H4 (cell line): ENCODE results near the gene POMGNT2. TPM values are rescaled to one million over a fixed set of nuclear protein-coding genes. Genes with fewer than 3 reads are reported as not detected.
"Not testable (repeated sequence)": the region's sequence is repeated elsewhere in the genome, so short reads cannot be mapped to it uniquely, and the experiment has no call there.

Source experiments
- DNase-seq: peaks from one replicate; pipeline ENCODE4 v3.0.0-alpha.2; 2015; ENCODE audit warnings: low spot score
- total RNA-seq: library from RNA; depleted of rRNA; stranded (reverse); fragments of >200 nt; shearing (Covaris generic); gene quantifications from 2 replicates; pipeline ENCODE4 v1.2.3, GENCODE V29; 2014

POMGNT2 gene
- total RNA-seq, 1 experiment from 2014 or later, result 13.5 TPM

GRCh38 chr3:43075904-43076661 lies 29.8 kb downstream of the POMGNT2 start:
- DNase-seq, result no peak

GRCh38 chr3:43074901-43075689 lies 30.8 kb downstream of the POMGNT2 start:
- no peak for DNase-seq

DNA sequence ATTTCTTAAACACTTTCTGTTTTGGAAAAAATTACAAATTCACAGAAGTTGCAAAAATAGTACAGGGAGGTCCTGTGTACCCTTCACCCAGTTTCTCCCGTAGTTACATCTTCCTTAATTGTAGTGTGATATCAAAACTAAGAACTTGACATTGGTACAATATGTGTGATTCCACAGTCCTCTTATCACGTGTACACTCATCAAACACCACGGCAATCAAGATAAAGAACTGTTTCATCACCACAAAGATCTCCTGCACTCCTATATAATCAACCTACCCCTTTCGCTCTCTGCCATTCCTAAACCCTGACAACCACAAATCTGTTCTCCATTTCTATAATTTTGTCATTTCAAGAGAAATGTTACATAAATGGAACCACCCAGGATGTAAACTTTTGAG lies 31.4 kb downstream of the POMGNT2 start:
- DNase-seq, result no peak

DNA sequence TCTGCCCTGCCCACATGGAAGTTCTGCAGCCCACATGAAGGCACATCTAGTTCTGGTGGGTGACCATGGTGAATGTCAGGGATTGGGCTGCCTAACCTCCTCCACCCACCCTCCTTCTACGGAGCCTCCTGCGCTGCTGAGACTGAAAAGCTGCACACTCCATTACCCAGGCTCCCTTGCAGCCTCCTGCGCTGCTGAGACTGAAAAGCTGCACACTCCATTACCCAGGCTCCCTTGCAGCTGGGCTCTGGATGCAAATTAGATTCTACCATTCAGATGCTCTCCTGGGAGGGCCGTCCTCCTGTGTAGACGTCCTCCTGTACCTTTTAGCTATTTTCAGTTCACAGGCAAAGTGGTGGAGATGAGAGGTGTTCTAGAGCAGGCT lies 32.1 kb downstream of the POMGNT2 start:
- no peak for DNase-seq

- no peak for DNase-seq
Observed at GRCh38 chr3:43073116-43073835, 32.6 kb downstream of the POMGNT2 start.

DNA sequence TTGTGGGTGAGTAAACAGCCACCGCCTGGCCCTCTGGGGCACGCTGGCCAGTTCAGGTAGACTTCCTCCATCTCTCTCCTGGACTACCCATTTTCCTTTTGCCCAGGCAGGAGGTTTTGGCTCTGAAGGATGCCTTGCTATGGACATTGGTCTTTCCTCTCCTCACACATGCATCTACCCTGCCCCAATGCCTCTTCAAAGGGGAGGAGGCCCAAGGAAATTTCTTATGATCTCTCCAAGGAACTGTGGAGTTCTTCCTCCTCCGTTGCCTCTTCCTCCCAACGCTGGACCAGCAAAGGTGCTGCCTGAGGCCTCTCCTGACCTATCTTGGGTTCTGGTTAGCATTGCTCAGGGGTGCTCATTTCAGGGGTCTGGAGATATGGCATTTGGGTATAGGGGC lies 33.5 kb downstream of the POMGNT2 start:
- no peak for DNase-seq

- DNase-seq, result no peak
Observed at GRCh38 chr3:43071313-43071893, 34.5 kb downstream of the POMGNT2 start.

GRCh38 chr3:43070670-43071069 lies 35.2 kb downstream of the POMGNT2 start:
- DNase-seq, result not testable (repeated sequence)

GRCh38 chr3:43063114-43063513 lies 42.8 kb downstream of the POMGNT2 start:
- no peak for DNase-seq

GRCh38 chr3:43062564-43063040 lies 43.3 kb downstream of the POMGNT2 start:
- no peak for DNase-seq

- no peak for DNase-seq
Observed at GRCh38 chr3:43062040-43062563, 43.8 kb downstream of the POMGNT2 start.

DNA sequence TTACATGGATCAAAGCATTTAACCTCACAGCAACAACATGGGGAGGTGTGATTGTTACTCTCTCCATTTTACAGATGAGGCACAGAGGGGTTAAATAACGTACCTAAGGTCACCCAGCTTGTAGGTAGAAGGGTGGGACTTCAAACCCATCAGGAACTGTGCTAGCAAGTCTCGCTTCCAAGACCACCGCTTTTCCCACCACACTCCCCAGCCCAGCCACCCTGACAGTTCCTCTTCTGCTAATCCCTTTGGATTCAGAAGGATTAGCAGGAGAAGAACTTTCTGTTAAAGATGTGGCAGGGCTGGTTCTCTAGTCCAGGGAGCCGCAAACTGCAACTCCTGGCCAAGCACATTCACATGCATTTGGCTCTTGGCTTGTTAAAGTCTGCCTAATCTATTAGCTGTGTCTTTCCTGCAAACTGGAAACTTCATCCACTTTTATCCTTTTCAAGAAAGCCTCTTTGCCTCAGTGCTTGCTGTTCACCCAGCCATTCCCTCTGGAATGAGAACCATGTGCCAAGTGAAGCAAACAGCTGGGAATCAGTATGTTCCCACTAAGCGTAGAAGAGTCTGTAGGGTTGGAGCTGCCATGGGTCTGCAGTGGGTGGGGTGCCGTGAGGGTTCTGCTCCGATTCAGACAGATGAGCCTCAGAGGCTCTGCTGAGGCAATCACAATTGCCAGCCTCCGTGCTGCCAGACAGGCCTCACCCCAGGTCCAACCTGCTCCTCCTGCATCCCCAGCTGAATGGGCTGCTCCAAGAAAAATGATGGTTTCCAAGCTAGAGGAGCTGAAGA lies 44.6 kb downstream of the POMGNT2 start:
- no peak for DNase-seq

DNA sequence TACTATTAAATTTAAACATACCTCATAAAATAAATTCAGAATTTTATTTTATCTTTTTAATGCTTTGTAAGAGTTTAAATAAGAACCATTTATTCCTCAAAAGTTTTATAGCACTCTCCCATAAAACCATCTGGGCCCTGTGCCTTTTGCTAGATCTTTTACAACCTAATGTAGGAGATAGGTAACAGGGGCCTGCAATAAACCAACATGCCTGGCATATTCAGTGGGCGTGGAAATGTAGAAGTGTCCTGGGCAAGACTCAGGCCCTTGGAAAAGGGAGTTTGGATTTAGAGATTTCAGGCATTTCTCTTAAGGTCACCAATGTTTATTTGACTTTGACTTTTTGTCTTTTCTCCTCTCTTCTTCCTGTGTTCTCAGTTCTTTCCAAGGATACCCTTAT lies 46.4 kb downstream of the POMGNT2 start:
- DNase-seq, result no peak

GRCh38 chr3:43055806-43056770 lies 49.8 kb downstream of the POMGNT2 start:
- DNase-seq, result no peak

DNA sequence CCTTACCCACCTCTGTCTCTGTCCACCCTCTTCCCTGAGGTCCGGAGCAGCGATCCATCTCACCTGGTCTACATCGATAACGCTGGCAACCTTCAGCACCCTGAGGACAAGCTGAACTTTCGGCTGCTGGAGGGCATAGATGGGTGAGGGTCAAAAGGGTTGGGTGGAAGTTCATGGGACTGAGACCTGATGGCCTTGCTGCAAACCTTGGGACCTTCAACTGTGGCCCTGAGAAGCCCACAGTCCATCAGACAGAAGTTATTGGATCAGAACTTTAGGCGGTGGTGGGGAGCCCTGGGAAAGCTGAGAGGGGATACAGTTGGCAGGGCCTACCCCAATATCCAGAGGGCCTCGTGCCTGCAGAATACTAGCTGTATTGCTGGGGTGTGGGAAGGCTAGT lies 50.5 kb downstream of the POMGNT2 start:
- DNase-seq, result no peak

DNA sequence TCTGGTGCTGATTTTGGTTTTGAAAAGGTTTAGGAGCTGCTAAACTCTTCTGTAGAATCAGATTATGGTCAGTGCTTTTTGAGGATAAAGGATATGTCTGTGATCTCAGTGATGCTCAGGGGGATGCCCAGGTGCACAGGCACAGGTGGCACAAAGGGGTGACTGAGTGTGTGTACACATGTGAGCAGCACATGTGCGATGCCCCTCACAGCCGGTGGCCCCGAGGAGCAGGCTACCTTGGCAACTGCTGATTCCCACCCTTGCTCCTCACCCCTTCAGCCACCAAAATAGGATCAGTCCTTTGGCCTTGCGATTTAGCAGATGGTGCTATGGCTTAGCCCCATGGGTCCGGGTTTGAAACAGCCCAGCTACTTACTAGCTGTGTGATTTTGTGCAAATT lies 51.1 kb downstream of the POMGNT2 start:
- DNase-seq, result no peak

GRCh38 chr3:43053291-43053690 lies 52.6 kb downstream of the POMGNT2 start:
- no peak for DNase-seq

GRCh38 chr3:43048470-43048869 lies 57.4 kb downstream of the POMGNT2 start:
- no peak for DNase-seq

DNA sequence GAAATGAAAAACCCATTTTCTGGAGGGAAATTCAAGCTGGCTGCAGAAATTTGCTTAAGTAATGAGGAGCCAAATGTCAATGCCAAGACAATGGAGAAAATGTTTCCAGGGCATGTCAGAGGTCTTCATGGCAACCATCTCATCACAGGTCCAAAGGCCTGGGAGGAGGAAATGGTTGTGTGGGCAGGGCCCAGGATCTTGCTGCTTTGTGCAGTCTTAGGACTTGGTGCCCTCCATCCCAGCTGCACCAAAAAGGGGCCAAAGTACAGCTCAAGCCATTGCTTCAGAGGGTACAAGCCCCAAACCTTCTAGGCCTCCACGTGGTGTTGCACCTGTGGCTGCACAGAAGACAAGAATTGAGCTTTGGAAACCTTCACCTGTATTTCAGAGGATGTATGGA lies 59.3 kb downstream of the POMGNT2 start:
- no peak for DNase-seq

DNA sequence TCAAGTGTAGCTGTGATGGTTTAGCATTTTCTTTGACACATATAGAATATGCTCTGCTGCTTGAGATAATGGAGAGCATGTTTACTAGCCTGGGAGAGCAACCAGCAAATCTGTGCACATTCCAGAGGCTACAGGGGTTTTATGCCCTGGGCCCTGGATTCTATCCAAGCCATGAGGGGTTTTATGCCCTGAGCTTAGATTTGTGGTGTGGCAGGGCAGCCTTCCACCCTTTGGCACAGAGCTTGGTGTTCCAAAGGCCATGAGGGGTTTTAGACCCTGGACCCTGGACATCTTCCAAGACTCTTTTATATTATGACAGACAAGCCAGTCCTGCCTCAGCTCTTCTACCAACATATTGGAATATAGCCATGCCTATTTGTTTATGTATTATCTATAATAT lies 60.8 kb downstream of the POMGNT2 start:
- DNase-seq, result not testable (repeated sequence)
